ENCODE measurements around the gene SGF29.
"Not testable (repeated sequence)": the region's sequence is repeated elsewhere in the genome, so short reads cannot be mapped to it uniquely, and the experiment has no call there.

The SGF29 gene

GRCh38 chr16:28524681-28525171 is 29.0 kb upstream of the SGF29 start:
- H3K36me3 ChIP-seq (ENCODE audit: insufficient read depth, low read length): no peaks in the 10 kb centered on the region
- no peak overlapping the region for H3K9ac ChIP-seq (ENCODE audit: low read depth, low read length)
- no peak overlapping the region for H3K4me3 ChIP-seq (ENCODE audit: low read length)
- no peaks in the 10 kb centered on the region for H3K4me1 ChIP-seq (ENCODE audit: insufficient read depth, low read length)
- H3K27me3 ChIP-seq (ENCODE audit: insufficient read depth, low read length): no peaks in the 10 kb centered on the region
- no peak overlapping the region for H3K27ac ChIP-seq (ENCODE audit: low read depth, low read length)
- WGBS: 91% methylated on average over 6 of the region's 6 CpGs
- H3K9me3 ChIP-seq (ENCODE audit: insufficient read depth, low read depth, low read length): no peaks in the 10 kb centered on the region

- 94% methylated on average over 10 of the region's 11 CpGs for WGBS
- Histone ChIP-seq H3K9me3 (ENCODE audit: insufficient read depth, low read depth, low read length) (no peaks in the 10 kb centered on the region), H3K4me3 (ENCODE audit: low read length) (no peak overlapping the region), H3K27me3 (ENCODE audit: insufficient read depth, low read length) (no peaks in the 10 kb centered on the region), H3K4me1 (ENCODE audit: insufficient read depth, low read length) (no peaks in the 10 kb centered on the region), H3K9ac (ENCODE audit: low read depth, low read length) (no peak overlapping the region), H3K36me3 (ENCODE audit: insufficient read depth, low read length) (no peaks in the 10 kb centered on the region), H3K27ac (ENCODE audit: low read depth, low read length) (no peak overlapping the region)
Observed at GRCh38 chr16:28526201-28527099, 27.3 kb upstream of the SGF29 start.

- not testable (repeated sequence) for H3K9ac ChIP-seq (ENCODE audit: low read depth, low read length); H3K36me3 ChIP-seq (ENCODE audit: insufficient read depth, low read length); H3K27ac ChIP-seq (ENCODE audit: low read depth, low read length); H3K9me3 ChIP-seq (ENCODE audit: insufficient read depth, low read depth, low read length); H3K4me1 ChIP-seq (ENCODE audit: insufficient read depth, low read length); H3K27me3 ChIP-seq (ENCODE audit: insufficient read depth, low read length); H3K4me3 ChIP-seq (ENCODE audit: low read length)
- WGBS: 90% methylated on average over 7 of the region's 7 CpGs
Observed at GRCh38 chr16:28527100-28527785, 26.5 kb upstream of the SGF29 start.

- WGBS: 92% methylated on average over 3 of the region's 5 CpGs
- H3K27ac ChIP-seq (ENCODE audit: low read depth, low read length): no peak overlapping the region
- H3K4me1 ChIP-seq (ENCODE audit: insufficient read depth, low read length): 0 out of 2 replicates have a peak, but pooled peaks cover 4% of the 10 kb centered on the region
- H3K4me3 ChIP-seq (ENCODE audit: low read length): no peak overlapping the region
- H3K9me3 ChIP-seq (ENCODE audit: insufficient read depth, low read depth, low read length): no peaks in the 10 kb centered on the region
- H3K9ac ChIP-seq (ENCODE audit: low read depth, low read length): no peak overlapping the region
- H3K27me3 ChIP-seq (ENCODE audit: insufficient read depth, low read length): no peaks in the 10 kb centered on the region
- H3K36me3 ChIP-seq (ENCODE audit: insufficient read depth, low read length): no peaks in the 10 kb centered on the region
Observed at GRCh38 chr16:28527985-28528384, 25.7 kb upstream of the SGF29 start.

GRCh38 chr16:28528463-28528867 is 25.3 kb upstream of the SGF29 start:
- no peak overlapping the region for H3K4me3 ChIP-seq (ENCODE audit: low read length)
- H3K27ac ChIP-seq (ENCODE audit: low read depth, low read length): no peak overlapping the region
- 92% methylated on average over 5 of the region's 5 CpGs for WGBS
- H3K36me3 ChIP-seq (ENCODE audit: insufficient read depth, low read length): no peaks in the 10 kb centered on the region
- no peaks in the 10 kb centered on the region for H3K9me3 ChIP-seq (ENCODE audit: insufficient read depth, low read depth, low read length)
- H3K27me3 ChIP-seq (ENCODE audit: insufficient read depth, low read length): no peaks in the 10 kb centered on the region
- 0 out of 2 replicates have a peak, but pooled peaks cover 4% of the 10 kb centered on the region for H3K4me1 ChIP-seq (ENCODE audit: insufficient read depth, low read length)
- H3K9ac ChIP-seq (ENCODE audit: low read depth, low read length): no peak overlapping the region

GRCh38 chr16:28529124-28529523 is 24.6 kb upstream of the SGF29 start:
- H3K27me3 ChIP-seq (ENCODE audit: insufficient read depth, low read length): no peaks in the 10 kb centered on the region
- no peak overlapping the region for H3K4me3 ChIP-seq (ENCODE audit: low read length)
- H3K36me3 ChIP-seq (ENCODE audit: insufficient read depth, low read length): no peaks in the 10 kb centered on the region
- 0 out of 2 replicates have a peak, but pooled peaks cover 4% of the 10 kb centered on the region for H3K4me1 ChIP-seq (ENCODE audit: insufficient read depth, low read length)
- H3K9ac ChIP-seq (ENCODE audit: low read depth, low read length): no peak overlapping the region
- H3K9me3 ChIP-seq (ENCODE audit: insufficient read depth, low read depth, low read length): no peaks in the 10 kb centered on the region
- H3K27ac ChIP-seq (ENCODE audit: low read depth, low read length): no peak overlapping the region

- Histone ChIP-seq H3K36me3 (ENCODE audit: insufficient read depth, low read length) (no peaks in the 10 kb centered on the region), H3K4me1 (ENCODE audit: insufficient read depth, low read length) (0 out of 2 replicates have a peak, but pooled peaks cover 4% of the 10 kb centered on the region), H3K4me3 (ENCODE audit: low read length) (no peak overlapping the region), H3K9ac (ENCODE audit: low read depth, low read length) (no peak overlapping the region), H3K9me3 (ENCODE audit: insufficient read depth, low read depth, low read length) (no peaks in the 10 kb centered on the region), H3K27ac (ENCODE audit: low read depth, low read length) (no peak overlapping the region), H3K27me3 (ENCODE audit: insufficient read depth, low read length) (no peaks in the 10 kb centered on the region)
- WGBS: 74% methylated on average over 9 of the region's 9 CpGs
Observed at GRCh38 chr16:28531777-28532744, 21.7 kb upstream of the SGF29 start.

- no peak overlapping the region for H3K9ac ChIP-seq (ENCODE audit: low read depth, low read length)
- no peak overlapping the region for H3K27ac ChIP-seq (ENCODE audit: low read depth, low read length)
- 0 out of 2 replicates have a peak, but pooled peaks cover 4% of the 10 kb centered on the region for H3K4me1 ChIP-seq (ENCODE audit: insufficient read depth, low read length)
Observed at GRCh38 chr16:28532940-28533647, 20.6 kb upstream of the SGF29 start.

GRCh38 chr16:28534542-28535373 is 19.0 kb upstream of the SGF29 start:
- Histone ChIP-seq H3K4me1 (ENCODE audit: insufficient read depth, low read length) (0 out of 2 replicates have a peak, but pooled peaks cover 4% of the 10 kb centered on the region), H3K27ac (ENCODE audit: low read depth, low read length) (no peak overlapping the region), H3K36me3 (ENCODE audit: insufficient read depth, low read length) (no peaks in the 10 kb centered on the region), H3K4me3 (ENCODE audit: low read length) (no peak overlapping the region), H3K27me3 (ENCODE audit: insufficient read depth, low read length) (no peaks in the 10 kb centered on the region), H3K9ac (ENCODE audit: low read depth, low read length) (no peak overlapping the region), H3K9me3 (ENCODE audit: insufficient read depth, low read depth, low read length) (no peaks in the 10 kb centered on the region)
- 85% methylated on average over 5 of the region's 5 CpGs for WGBS

More at GRCh38 chr16:28532940-28533647, 20.6 kb upstream of the SGF29 start:
- no peaks in the 10 kb centered on the region for H3K36me3 ChIP-seq (ENCODE audit: insufficient read depth, low read length)
- no peaks in the 10 kb centered on the region for H3K9me3 ChIP-seq (ENCODE audit: insufficient read depth, low read depth, low read length)
- H3K4me3 ChIP-seq (ENCODE audit: low read length): no peak overlapping the region
- no peaks in the 10 kb centered on the region for H3K27me3 ChIP-seq (ENCODE audit: insufficient read depth, low read length)
- 94% methylated on average over 5 of the region's 5 CpGs for WGBS
